ENCODE measurements around the gene LPAR6.

The LPAR6 gene

DNA sequence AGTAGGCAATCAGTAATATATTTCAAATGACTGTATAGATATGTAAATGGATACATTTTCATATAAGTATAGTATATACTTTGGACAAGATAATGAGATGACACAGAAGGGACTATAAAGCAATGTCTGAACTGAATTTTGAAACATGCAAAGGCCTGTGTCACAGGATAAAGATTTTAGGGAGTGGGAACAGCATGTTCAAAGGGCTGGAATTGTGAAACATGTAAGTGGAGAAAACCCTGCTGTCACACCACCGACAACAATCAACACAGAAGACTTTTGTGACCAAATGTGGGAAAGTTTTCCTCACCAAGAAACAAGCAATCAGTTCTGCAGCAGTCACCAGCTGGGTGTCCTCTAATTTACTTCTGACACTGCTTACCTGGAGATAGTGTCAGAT, 42.9 kb downstream of the LPAR6 start:
- no peak for DNase-seq
